HL-60/S4 (cell line): Measurements from ENCODE around the gene SV2A.

Experiments
- in situ Hi-C: fragments of 300-500 bp; cut with MboI; formaldehyde crosslinking; loops from 2 replicates; pipeline ENCODE4 v1.14.3; 2022; ENCODE audit warnings: low sequenced_read_pairs

The SV2A gene

GRCh38 chr1:149932474-149932873, 14.8 kb upstream of the SV2A start:
- in situ Hi-C loops, result loop anchor here (25.0 kb wide), 1 partner anchor 255 kb away; no protein-coding TSS in a partner anchor

- in situ Hi-C loops, result loop anchor here (25.0 kb wide), 1 partner anchor 256 kb away; no protein-coding TSS in a partner anchor
Measured at GRCh38 chr1:149931212-149931790, 13.7 kb upstream of the SV2A start.

GRCh38 chr1:149929856-149930255, 12.2 kb upstream of the SV2A start:
- in situ Hi-C loops, result loop anchor here (25.0 kb wide), 1 partner anchor 257 kb away; no protein-coding TSS in a partner anchor

GRCh38 chr1:149928401-149928724, 10.7 kb upstream of the SV2A start:
- in situ Hi-C loops, result loop anchor here (25.0 kb wide), 1 partner anchor 259 kb away; no protein-coding TSS in a partner anchor

- in situ Hi-C loops, result loop anchor here (25.0 kb wide), 1 partner anchor 260 kb away; no protein-coding TSS in a partner anchor
Measured at GRCh38 chr1:149927563-149928400, 10.1 kb upstream of the SV2A start, which contains the start of gene SF3B4. SF3B4 (minus strand) TSS chr1:149927803; CDS start chr1:149927759, 44 bp downstream.

GRCh38 chr1:149927056-149927562, 9.5 kb upstream of the SV2A start:
- in situ Hi-C loops, result loop anchor here (25.0 kb wide), 1 partner anchor 260 kb away; no protein-coding TSS in a partner anchor

GRCh38 chr1:149926296-149926695, 8.7 kb upstream of the SV2A start:
- in situ Hi-C loops, result loop anchor here (25.0 kb wide), 1 partner anchor 261 kb away; no protein-coding TSS in a partner anchor

GRCh38 chr1:149925751-149926150, 8.1 kb upstream of the SV2A start:
- in situ Hi-C loops, result loop anchor here (25.0 kb wide), 1 partner anchor 262 kb away; no protein-coding TSS in a partner anchor

GRCh38 chr1:149925345-149925744, 7.7 kb upstream of the SV2A start:
- in situ Hi-C loops, result loop anchor here (25.0 kb wide), 1 partner anchor 262 kb away; no protein-coding TSS in a partner anchor

GRCh38 chr1:149923626-149924025, 6.0 kb upstream of the SV2A start:
- in situ Hi-C loops, result loop anchor here (25.0 kb wide), 1 partner anchor 89 kb away; the partner anchor contains the start of gene OTUD7B

- in situ Hi-C loops, result loop anchor here (25.0 kb wide), 1 partner anchor 95 kb away; the partner anchor contains the start of gene OTUD7B
Measured at GRCh38 chr1:149916898-149917252, 769 bp downstream of the SV2A start.

- in situ Hi-C loops, result loop anchor here (25.0 kb wide), 1 partner anchor 96 kb away; the partner anchor contains the start of gene OTUD7B
Measured at GRCh38 chr1:149916193-149916897, 1.3 kb downstream of the SV2A start.

- in situ Hi-C loops, result loop anchor here (25.0 kb wide), 1 partner anchor 97 kb away; the partner anchor contains the start of gene OTUD7B
Measured at GRCh38 chr1:149915429-149916192, 2.0 kb downstream of the SV2A start.

GRCh38 chr1:149914545-149914944, 3.1 kb downstream of the SV2A start:
- in situ Hi-C loops, result loop anchor here (25.0 kb wide), 1 partner anchor 98 kb away; the partner anchor contains the start of gene OTUD7B

- in situ Hi-C loops, result loop anchor here (25.0 kb wide), 1 partner anchor 106 kb away; the partner anchor contains the start of gene OTUD7B
Measured at GRCh38 chr1:149906570-149907075, 11.0 kb downstream of the SV2A start.

- in situ Hi-C loops, result loop anchor here (25.0 kb wide), 1 partner anchor 108 kb away; the partner anchor contains the start of gene OTUD7B
Measured at GRCh38 chr1:149903836-149904491, 13.7 kb downstream of the SV2A start.

- in situ Hi-C loops, result loop anchor here (10.0 to 25.0 kb wide), 2 partner anchors 113 to 155 kb away; partner anchors contain the start of gene OTUD7B
Measured at GRCh38 chr1:149899460-149900284, 18.0 kb downstream of the SV2A start, which contains the start of gene BOLA1. BOLA1 (plus strand) TSS chr1:149899568; CDS start chr1:149900060, 492 bp downstream.

- in situ Hi-C loops, result loop anchor here (10.0 kb wide), 1 partner anchor 158 kb away; no protein-coding TSS in a partner anchor
Measured at GRCh38 chr1:149896575-149896974, 21.1 kb downstream of the SV2A start.
